ENCODE data around the gene HSPB3. TPM values are rescaled to one million over a fixed set of nuclear protein-coding genes. Genes with fewer than 3 reads are reported as not detected.
"Not testable (repeated sequence)": the region's sequence is repeated elsewhere in the genome, so short reads cannot be mapped to it uniquely, and the experiment has no call there.

HSPB3 gene
- total and polyA plus RNA-seq, 4 donors, result 1.1 to 1.5 (median 1.5) TPM; not detected in 1

DNA sequence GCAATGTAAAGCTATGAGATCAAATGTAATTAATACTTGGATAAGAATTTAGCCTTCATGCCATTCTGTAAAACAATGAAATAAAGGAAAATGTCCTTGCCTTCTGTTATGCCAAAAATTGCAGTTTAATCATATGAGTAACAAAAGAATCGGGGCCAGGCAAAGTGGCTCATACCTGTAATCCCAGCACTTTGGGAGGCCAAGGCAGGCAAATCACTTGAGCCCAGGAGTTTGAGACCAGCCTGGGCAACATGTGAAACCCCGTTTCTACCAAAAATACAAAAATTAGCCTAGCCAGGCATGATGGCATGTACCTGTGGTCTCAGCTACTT is 34.1 kb downstream of the HSPB3 start:
- H3K27ac ChIP-seq (ENCODE audit: low read depth in 1 of 2, low read length in 2 of 2); H3K9me3 ChIP-seq (ENCODE audit: control insufficient read depth, low read length); H3K4me3 ChIP-seq (ENCODE audit: low read length in 2 of 2); ATAC-seq (ENCODE audit: low FRiP score); H3K27me3 ChIP-seq (ENCODE audit: control insufficient read depth in 1 of 2, insufficient read depth in 2 of 2, low read length in 1 of 2); H3K4me1 ChIP-seq (ENCODE audit: control insufficient read depth in 1 of 2, insufficient read depth in 2 of 2, low read length in 2 of 2); DNase-seq; H3K36me3 ChIP-seq (ENCODE audit: control insufficient read depth in 1 of 2, insufficient read depth in 2 of 2, low read length in 1 of 2): not testable (repeated sequence)
- intact Hi-C loops (cut with DNase I), result loop anchor here in 1 of 2 donors (5.0 kb wide), 1 partner anchor 232 kb away; no protein-coding TSS in a partner anchor
- 26 to 50% methylated on average over 2 of the region's 2 CpGs for WGBS, 2 donors

DNA sequence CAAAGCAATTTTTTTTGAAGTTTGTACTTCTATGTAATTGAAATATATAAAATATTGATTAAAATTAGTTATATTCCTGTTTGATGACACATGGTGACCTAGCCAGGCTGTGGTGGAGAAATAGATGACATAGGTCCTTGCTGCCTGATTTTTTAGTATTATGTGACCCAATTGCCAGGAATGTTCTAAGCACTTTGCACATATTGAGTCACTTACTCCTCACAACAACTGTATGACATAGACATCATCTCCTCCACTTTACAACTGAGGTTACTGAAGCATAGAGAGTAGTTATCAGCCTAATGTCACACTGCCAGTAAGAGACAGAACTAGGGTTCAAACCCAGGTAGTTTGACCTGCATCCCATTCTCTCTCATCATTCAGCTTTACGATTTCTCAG is 35.8 kb downstream of the HSPB3 start:
- Histone ChIP-seq H3K27ac (ENCODE audit: low read depth in 1 of 2, low read length in 2 of 2) (no peak overlapping the region), H3K27me3 (ENCODE audit: control insufficient read depth in 1 of 2, insufficient read depth in 2 of 2, low read length in 1 of 2) (no peaks in the 10 kb centered on the region), H3K4me3 (ENCODE audit: low read length in 2 of 2) (no peak overlapping the region), H3K36me3 (ENCODE audit: control insufficient read depth in 1 of 2, insufficient read depth in 2 of 2, low read length in 1 of 2) (no peaks in the 10 kb centered on the region), H3K9me3 (ENCODE audit: control insufficient read depth, low read length) (no peaks in the 10 kb centered on the region), H3K4me1 (ENCODE audit: control insufficient read depth in 1 of 2, insufficient read depth in 2 of 2, low read length in 2 of 2) (no peaks in the 10 kb centered on the region)
- DNase-seq (no peak), ATAC-seq (ENCODE audit: low FRiP score) (no peak)
- WGBS, 2 donors, result 80 to 97% methylated on average over 1 of the region's 1 CpG
- intact Hi-C loops (cut with DNase I), result loop anchor here (2.0 to 5.0 kb wide), 3 partner anchors 49 to 249 kb away; no protein-coding TSS in a partner anchor

DNA sequence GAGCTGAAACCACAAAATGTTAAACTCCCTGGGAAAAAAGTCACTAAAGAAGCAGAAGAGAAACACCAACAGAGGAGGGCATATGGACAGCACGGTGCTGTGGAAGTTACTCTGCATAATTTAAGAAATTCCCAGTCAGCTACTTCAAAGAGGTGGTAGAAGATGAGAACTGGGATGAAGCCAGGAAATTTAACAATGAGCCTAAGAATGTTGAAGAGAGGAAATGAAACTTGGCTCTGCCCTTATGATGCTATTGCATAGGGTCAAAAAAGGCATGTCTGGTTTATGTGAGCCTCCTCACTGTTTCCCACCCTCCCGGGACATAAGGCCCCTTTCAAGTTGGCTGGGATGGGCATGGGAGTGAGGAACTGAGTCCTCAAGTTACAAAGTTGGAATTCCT is 36.7 kb downstream of the HSPB3 start:
- 68 to 75% methylated on average over 2 of the region's 2 CpGs for WGBS, 2 donors
- Histone ChIP-seq H3K4me3 (ENCODE audit: low read length in 2 of 2) (no peak overlapping the region), H3K27me3 (ENCODE audit: control insufficient read depth in 1 of 2, insufficient read depth in 2 of 2, low read length in 1 of 2) (no peaks in the 10 kb centered on the region), H3K27ac (ENCODE audit: low read depth in 1 of 2, low read length in 2 of 2) (no peak overlapping the region), H3K9me3 (ENCODE audit: control insufficient read depth, low read length) (no peaks in the 10 kb centered on the region), H3K36me3 (ENCODE audit: control insufficient read depth in 1 of 2, insufficient read depth in 2 of 2, low read length in 1 of 2) (no peaks in the 10 kb centered on the region), H3K4me1 (ENCODE audit: control insufficient read depth in 1 of 2, insufficient read depth in 2 of 2, low read length in 2 of 2) (no peaks in the 10 kb centered on the region)
- no peak for DNase-seq
- ATAC-seq (ENCODE audit: low FRiP score), result no peak
- intact Hi-C loops (cut with DNase I), result loop anchor here (5.0 kb wide), 2 partner anchors 245 to 250 kb away; no protein-coding TSS in a partner anchor

DNA sequence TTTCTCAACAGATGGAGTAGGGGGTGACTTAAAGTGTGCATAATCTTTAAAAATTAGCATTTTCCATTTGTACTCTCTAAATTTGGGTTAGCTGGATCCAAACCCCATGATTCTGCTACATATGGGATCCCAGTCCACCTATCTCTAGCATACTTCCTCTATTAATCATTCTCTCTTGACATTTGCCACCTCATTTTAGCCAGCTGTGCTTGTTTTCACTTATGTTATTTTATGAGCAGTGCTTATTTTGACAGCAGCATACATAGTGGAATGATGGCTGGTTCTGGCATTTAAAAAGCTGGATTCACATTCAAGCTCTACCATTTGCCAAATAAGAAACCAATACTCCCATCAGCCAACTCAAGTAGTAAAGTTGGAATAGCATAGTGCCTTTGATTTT is 39.5 kb downstream of the HSPB3 start:
- Histone ChIP-seq H3K4me3 (ENCODE audit: low read length in 2 of 2) (no peak overlapping the region), H3K27ac (ENCODE audit: low read depth in 1 of 2, low read length in 2 of 2) (no peak overlapping the region), H3K9me3 (ENCODE audit: control insufficient read depth, low read length) (no peaks in the 10 kb centered on the region), H3K36me3 (ENCODE audit: control insufficient read depth in 1 of 2, insufficient read depth in 2 of 2, low read length in 1 of 2) (no peaks in the 10 kb centered on the region), H3K4me1 (ENCODE audit: control insufficient read depth in 1 of 2, insufficient read depth in 2 of 2, low read length in 2 of 2) (no peaks in the 10 kb centered on the region), H3K27me3 (ENCODE audit: control insufficient read depth in 1 of 2, insufficient read depth in 2 of 2, low read length in 1 of 2) (no peaks in the 10 kb centered on the region)
- ATAC-seq (ENCODE audit: low FRiP score), result no peak
- intact Hi-C loops (cut with DNase I), result no loop called here
- no peak for DNase-seq

Other genes starting within 250 kb of the HSPB3 start
- gene ARL15, start 145.1 kb upstream of the HSPB3 start, total RNA-seq, result 10 to 100 TPM; 27.9 to 44.7 TPM
- gene ARL15, start 145.1 kb upstream of the HSPB3 start, polyA plus RNA-seq, result 10 to 100 TPM in 1 of 2 donors, 1 to 10 TPM in 1; 7.4 to 11.6 TPM
- 100 to 1,000 TPM in 1 of 2 donors, 10 to 100 TPM in 1; 84.4 to 110 TPM for gene SNX18, start 62.1 kb downstream of the HSPB3 start, total RNA-seq
- 10 to 100 TPM; 31.6 to 37.3 TPM for gene SNX18, start 62.1 kb downstream of the HSPB3 start, polyA plus RNA-seq

All from aorta (tissue), 5 donors.